NCI-H2196 (cell line): ENCODE data around the gene CLEC2L.

Source experiments
- DNase-seq: peaks from one replicate; lab custom pipeline; 2025; ENCODE audit not compliant: unreplicated experiment; lab: John Stamatoyannopoulos, UW

Gene CLEC2L

DNA sequence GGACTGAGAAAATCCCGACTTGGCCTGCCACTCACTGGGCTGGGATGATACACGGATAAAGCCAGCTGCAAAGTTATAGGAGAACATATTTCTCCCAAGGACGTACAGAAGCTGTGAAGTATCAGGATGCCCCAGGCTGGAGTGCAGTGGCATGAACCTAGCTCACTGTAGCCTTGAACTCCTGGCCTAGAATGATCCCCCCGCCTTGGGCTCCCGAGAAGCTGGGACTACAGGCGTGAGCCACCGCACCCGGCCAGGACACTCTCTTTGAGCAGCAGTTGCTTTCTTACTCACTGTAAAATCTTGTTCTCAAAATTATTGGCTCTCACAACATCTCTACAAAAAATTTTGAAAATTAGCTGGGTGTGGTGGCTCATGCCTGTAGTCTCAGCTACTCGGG is 50.4 kb downstream of the CLEC2L start:
- DNase-seq = no peak

DNA sequence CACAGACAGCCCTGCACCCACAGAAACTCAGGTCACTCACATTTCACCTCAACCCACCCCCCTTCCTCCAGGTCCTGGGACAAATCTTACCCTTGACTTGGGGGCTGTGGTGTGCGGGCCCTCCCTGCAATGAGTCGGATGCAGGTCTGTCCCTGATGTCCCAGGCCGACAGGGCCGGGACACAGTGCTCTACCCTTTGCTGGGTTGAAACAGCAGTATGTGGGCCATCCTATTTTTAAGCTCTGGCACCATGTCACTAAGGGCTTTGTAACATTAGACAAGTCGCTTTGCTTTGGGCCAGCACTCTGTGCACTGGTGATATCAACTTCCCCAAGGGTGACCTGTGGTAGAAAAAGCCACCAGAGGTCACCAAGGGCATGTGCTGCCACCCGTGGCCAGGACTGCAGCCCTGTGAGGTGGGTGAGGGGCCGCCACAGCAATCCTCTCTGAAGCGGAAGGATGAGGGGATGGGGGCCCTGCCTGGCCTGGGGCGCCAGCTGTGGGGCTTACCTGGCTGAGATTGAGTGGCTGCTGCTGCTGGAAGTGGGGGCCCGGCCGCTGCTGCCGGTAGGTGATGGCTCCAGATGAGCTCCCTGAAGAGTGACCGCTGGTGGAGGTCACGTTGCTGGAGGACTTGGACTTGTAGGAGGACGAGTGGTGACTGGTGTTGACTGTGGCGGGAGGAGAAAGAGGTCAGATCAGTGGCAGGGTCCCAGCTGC is 51.3 kb downstream of the CLEC2L start:
- no peak for DNase-seq

DNA sequence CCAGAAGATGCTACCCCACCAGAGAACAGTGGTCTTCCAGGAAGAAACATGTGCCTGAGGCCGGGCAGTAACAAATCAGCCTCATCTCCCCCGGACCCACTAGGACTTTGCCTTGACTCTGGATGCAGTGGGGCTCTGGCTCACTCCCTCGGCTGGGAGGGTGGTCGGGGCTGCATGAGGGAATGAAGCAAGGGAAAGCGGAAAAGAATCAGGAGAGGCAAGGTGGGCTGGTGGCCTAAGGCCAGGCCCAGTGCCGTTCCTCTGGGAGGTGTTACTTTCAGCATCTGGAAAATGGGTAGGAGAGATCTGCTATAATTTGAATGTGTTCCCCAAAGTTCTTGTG is 51.8 kb downstream of the CLEC2L start:
- no peak for DNase-seq

DNA sequence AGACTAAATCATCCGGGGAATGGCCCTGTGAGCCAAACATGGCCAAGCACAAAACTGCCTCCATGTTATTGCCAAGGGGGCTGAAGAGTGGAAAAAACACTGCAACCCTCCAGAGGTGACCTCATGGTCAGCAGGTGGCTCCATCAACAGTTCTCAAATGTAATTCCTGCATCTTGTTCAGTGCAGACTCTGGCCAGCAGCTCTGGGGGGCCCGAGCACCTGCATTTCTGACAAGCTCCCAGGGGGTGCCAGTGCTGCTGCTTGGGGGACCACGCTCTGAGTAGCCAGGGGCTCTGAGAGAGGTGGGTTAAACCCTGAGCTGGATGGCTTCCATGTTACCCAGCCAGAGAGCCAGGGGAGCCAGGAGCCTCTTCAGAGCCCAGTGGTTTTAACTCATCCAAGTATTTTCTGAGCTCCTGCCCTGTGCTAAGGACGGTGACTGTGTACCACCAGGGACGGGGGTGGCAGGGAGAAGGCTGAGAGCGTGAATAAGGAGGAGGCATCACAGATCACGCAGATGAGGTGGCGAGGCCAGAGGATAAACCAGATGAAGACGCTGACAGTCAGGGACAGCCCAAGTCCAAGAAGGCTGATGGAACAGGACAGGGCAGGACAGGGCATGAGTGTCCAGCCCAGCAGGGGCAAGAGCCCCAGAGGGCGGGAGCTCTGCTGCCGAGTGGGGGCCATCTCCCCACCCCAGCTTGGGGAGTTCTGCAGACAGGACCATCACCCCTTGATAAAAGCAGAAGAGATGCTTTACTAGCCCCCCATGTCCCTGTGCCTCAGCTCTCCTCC is 52.9 kb downstream of the CLEC2L start:
- DNase-seq = no peak

DNA sequence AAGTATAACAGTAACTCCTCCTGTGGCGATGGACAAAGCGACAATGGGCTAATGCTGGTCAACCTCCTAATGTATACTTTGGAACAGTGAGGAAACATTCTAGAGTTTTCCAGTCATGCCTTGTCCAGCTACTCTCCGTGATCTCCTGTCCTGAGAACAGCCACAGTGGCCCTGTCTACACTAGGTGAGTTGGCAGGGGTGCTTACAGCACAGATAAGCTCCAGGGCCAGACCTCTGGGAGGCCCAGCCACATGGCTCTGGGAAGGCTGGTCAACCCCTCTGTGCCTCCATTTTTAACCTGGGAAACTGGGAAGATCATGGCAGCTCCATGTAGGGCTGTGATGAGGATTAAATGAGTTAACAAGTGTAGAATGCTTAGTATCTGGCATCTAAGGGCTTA is 57.0 kb downstream of the CLEC2L start:
- DNase-seq = no peak

DNA sequence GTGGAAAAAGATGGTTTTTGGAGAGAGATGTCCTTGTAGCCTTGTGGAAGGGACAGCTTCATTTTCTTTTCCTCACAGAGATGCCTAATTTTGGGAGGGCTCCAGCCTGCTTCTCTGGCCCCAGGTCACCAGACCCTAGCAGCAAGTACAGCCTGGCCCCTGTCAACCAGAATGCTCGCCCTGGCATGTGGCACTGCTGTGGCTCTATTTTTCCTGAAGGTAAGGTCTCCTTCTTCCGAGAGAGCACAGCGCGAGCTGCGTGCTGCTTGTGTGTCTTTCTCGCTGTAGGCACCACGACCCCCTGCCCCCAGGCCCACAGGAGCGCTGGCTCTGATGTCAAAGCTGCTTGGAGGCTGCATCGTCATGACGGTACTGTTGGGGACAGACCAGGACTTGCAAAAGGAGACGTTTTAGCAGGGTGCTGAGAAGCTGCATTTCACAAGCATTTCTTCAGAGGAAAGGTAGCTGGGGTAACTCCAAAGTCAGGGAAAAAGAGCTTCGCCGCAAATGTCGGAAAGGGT is 58.7 kb downstream of the CLEC2L start:
- DNase-seq = no peak

DNA sequence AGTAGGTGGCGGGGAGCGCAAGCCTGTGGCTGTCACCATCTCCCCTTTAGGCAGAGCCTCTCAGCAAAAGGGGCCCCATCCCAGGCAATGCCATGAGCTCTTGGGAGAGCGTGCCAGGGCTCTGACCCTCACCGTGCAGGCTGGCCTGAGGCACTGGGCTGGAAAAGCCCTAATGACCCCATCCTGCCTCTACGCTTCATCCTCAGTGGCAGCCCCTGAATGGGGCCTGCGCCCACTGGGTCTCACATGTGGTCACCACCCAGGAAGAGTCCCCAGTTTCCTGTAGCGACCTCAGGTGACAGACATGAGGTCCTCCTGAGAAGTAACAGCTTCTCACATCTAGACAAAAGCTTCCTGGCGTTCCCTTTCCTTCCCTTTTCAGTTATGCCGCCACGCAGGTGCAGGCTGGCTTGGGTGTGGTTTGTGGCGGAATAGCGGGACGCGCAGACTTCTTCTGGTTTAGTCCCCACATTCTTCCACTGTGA is 59.2 kb downstream of the CLEC2L start:
- DNase-seq = no peak

DNA sequence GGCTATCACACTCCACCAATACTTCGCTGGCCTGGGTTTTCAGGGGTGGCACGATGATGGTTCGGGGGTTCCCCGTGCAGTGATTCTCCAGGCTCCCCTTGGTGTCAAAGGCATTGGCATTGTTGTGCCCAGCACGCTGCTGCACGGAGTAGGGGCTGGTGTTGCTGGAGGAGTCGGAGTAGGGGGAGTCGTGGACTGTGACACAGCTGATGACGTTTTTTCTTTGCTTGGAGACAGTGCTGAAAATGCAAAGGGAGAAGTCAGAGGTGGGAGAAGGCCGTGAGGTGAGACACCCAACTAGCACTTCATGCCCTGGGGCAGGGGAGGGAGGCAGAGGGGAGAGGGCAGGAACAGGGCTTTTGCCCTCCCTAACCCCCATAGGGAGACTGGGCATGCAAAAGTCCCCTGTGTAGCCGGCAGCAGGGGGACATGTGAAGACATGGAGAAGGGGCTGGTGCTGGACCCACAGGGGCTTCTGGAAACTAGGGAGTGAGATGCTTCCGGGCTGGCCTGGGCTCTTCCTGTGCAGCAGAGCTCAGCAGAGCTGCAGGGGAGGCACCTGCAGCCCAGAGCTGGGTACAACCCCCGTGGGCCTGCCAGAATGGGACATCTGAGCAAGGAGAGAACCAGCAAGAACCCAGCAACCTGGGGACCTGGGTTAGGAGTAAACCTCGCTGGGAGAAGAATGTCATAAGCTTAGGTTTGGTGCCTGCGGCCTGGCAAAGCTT is 60.5 kb downstream of the CLEC2L start:
- no peak for DNase-seq

DNA sequence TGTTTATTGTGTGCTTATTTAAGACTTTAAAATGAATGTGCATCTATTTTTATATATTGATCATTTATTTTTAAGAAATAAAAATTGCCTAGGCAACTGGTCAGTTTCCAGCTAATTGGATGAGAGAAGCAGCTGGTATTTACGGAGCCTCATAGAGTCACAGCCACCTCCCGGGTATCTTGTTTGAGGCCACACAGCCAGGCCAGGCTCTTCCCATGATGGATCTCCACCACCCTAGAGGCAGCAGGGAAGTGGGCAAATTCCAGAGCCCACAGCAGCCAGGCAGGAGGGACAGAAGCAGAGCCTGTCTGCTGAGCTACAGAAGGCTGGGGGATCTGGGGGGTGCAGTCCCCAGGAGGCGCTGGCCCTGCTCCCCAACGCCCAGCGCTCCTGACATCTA is 61.6 kb downstream of the CLEC2L start:
- DNase-seq = no peak

DNA sequence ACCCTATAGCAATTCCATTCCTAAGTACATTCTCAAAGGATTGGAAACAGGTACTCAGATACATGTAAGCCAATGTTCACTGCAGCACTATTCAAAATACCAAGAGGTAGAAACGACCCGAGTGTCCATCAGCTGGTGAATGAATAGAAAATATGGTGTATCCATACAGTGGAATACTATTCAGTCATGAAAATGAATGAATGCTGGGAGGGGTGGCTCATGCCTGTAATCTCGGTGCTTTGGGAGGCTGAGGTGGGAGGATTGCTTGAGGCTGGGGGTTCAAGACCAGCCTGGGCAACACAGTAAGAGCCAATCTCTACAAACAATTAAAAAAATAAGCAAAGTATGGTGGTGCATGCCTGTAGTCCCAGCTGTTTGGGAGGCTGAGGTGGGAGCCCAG is 62.8 kb downstream of the CLEC2L start:
- no peak for DNase-seq

DNA sequence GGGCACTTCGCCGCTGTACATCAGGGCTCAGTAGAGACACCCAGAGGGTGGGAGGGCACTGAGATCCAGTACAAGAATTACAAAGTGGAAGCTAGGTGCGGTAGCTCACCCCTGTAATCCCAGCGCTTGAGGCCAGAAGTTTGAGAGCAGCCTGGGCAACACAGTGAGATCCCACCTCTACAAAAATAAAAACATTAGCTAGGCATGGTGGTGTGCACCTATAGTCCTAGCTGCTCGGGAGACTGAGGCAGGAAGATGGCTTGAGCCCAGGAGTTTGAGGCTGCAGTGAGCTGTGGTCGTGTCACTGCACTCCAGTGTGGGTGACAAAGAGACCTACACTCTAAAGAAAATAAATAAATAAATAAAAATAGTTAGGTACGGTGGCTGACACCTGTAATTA is 64.0 kb downstream of the CLEC2L start:
- DNase-seq = no peak

DNA sequence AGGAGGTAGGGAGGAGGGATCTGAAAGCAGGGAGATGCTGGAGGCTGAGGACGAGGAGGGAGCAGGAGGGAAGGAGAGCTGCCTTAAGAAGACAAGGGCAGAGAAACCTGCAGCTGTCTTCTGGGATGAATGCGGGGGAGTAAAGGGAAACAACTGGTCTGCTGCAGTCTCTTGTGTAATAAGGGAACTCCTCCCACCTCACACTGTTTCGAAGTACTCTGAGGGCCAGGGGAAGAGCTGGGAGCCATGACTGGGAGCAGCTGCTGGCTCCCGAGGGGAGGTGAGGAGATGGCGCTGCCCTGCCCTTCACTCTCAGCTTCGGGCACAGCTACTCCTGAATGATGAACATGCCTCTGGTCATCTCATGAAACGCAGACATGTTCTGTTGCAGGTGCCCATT is 65.1 kb downstream of the CLEC2L start:
- no peak for DNase-seq

DNA sequence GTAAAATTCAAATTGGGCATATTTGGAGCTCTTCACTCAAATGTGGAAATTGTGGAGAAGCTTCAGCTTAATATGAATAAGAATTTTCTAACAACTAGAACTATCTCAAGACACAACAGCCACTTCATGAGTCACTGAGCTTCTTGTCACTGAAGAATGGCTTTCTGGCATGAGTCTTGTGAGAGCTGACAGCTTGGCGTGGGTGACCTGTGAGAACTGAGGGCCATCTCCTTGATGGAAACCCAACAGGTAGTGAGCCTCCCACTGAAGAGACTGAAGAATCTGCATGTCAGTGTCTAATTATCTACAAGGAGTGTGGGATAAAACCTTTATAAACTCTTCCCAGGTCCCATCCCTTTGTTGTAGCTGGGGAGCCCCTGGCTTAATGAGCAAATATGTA is 66.0 kb downstream of the CLEC2L start:
- DNase-seq = no peak

DNA sequence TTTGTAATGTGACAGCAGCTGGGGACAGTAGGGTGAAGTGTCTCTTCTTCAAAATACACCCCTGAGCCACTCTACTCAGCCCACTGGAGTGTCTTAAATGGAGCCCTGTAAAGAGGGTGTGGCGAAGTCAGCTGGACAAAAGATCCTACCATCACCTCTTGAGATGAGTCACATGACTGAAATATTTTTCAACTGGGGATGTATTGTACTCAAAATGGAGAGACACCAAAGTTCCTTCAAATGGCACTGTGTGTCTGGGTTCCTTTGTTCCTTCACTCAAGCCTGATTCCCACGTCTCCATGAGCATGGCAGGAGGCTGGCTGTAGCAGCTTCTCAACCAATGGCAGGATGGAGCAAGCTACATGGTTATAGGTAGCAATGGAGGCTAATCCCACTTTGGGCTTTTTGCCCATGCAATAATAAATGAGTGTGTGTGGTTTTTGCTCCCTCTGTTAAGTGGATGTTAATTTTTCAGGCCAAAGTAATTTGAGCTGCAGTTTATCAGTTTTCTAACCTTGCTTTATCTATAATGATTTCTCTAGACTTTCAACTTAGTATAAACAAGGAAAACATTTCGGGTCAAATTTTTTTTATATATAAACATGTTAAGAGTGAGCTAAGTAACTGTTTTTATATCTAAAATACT is 68.2 kb downstream of the CLEC2L start:
- DNase-seq = no peak

DNA sequence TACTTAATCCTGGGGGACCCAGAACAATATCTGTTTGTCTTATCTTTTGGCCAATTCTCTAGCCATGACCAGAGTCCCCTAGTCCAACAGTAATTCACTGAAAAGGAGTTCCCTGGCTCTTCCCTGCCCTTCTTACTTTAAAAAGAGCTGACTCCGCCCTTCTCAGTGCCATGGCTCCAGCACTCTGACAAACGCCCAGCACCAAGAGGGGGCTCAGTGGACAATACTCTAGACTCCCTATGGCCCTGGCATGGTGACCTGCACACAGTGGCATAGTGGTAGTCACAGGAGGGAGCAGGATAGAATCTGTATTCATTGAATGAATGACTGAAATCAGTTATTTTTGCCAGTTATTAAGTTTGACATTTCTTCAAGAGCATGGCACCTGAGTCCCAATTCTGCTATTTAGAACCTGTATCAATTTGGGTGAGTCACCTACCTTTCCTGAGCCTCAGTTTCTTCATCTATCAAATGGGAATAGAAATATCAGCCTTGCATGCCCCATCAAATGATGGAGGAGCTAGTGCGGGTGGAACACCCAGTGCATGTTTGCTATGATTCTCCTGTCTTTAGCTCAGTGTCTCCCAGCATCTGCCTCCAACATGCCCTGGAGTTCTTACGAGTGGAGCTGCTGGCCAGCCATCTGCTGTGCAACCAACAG is 69.4 kb downstream of the CLEC2L start:
- no peak for DNase-seq

DNA sequence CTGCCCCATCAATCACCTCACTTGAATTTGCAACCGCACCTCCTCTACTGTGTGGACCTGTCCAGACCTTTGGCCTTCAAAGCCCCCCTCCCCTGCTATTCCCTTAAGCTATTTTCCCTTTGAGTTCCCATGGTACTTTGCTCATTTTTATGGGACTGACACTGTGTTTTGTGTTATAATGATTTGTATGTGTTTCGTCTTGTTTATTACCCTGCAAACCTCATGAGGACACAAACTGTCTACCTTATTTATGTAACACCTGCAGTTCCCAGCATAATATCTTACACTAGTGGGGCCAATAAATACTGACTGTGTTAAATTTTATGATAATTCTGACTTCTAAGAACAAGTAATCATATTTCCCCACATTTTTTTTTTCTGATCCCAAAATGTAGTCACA is 70.6 kb downstream of the CLEC2L start:
- DNase-seq = no peak
